ENCODE data around the gene PLEKHB1. TPM values are rescaled to one million over a fixed set of nuclear protein-coding genes. Genes with fewer than 3 reads are reported as not detected.
A peak's percentile ranks its signal among the peaks of the same experiment; 100 is the strongest.

PLEKHB1 gene
- total RNA-seq, 4 donors from 2014 or later: 5.6 to 7.5 (median 6.9) TPM; not detected in 1

DNA sequence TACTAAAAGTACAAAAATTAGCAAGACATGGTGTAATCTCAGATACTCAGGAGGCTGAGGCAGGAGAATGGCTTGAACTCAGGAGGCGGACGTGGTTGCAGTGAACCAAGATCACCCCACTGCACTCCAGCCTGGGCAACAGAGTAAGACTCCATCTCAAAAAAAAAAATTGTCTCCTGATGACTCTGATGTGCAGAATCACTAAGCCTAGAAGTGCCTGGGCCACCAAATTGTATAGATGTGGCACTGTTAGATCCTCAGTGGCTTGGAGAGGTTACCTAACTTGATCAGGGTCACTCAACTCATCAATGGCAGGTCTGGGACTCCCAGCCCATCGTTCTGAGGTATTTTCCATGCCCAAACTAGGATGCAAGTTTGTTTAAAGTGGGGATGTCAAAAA is 10.6 kb downstream of the PLEKHB1 start:
- Histone ChIP-seq H3K4me1 (no peaks in the 10 kb centered on the region), H3K27ac (no peak overlapping the region), H3K27me3 (no peaks in the 10 kb centered on the region), H3K4me3 (no peak overlapping the region), H3K36me3 (no peaks in the 10 kb centered on the region), H3K9me3 (no peaks in the 10 kb centered on the region)
- TF ChIP-seq, protein P1, sequence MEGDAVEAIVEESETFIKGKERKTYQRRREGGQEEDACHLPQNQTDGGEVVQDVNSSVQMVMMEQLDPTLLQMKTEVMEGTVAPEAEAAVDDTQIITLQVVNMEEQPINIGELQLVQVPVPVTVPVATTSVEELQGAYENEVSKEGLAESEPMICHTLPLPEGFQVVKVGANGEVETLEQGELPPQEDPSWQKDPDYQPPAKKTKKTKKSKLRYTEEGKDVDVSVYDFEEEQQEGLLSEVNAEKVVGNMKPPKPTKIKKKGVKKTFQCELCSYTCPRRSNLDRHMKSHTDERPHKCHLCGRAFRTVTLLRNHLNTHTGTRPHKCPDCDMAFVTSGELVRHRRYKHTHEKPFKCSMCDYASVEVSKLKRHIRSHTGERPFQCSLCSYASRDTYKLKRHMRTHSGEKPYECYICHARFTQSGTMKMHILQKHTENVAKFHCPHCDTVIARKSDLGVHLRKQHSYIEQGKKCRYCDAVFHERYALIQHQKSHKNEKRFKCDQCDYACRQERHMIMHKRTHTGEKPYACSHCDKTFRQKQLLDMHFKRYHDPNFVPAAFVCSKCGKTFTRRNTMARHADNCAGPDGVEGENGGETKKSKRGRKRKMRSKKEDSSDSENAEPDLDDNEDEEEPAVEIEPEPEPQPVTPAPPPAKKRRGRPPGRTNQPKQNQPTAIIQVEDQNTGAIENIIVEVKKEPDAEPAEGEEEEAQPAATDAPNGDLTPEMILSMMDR (IDR thresholded peaks at IDR 0.05): no peak
- no peak for TF ChIP-seq POLR2A (IDR thresholded peaks at IDR 0.05)
- intact Hi-C loops (cut with DNase I; ENCODE audit: low total_unique reads): no loop called here
- no peak for DNase-seq

DNA sequence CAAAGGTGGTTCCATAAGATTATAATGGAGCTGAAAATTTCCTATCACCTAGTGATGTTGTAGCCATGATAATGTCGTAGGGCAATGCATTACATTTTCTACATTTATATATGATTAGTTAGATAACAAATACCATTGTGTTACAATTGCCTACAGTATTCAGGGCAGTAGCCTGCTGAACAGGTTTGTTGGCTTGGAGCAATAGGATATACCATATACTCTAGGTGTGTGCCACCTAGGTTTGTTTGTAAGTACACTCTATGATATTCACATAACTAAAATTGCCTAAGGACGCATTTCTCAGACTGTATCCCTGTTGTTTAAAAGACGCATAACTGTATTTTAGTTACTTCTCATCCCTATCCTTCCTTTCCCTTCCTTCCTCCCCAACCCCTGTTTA is 13.6 kb downstream of the PLEKHB1 start:
- no peaks in the 10 kb centered on the region for H3K27me3 ChIP-seq
- no peaks in the 10 kb centered on the region for H3K9me3 ChIP-seq
- intact Hi-C loops (cut with DNase I; ENCODE audit: low total_unique reads): no loop called here
- no peak overlapping the region for H3K27ac ChIP-seq
- no peaks in the 10 kb centered on the region for H3K4me1 ChIP-seq
- H3K4me3 ChIP-seq: no peak overlapping the region
- no peak for DNase-seq
- no peaks in the 10 kb centered on the region for H3K36me3 ChIP-seq
- no peak for TF ChIP-seq POLR2A (IDR thresholded peaks at IDR 0.05)
- TF ChIP-seq, protein P1 (IDR thresholded peaks at IDR 0.05): no peak

GRCh38 chr11:73660497-73661034 is 14.2 kb downstream of the PLEKHB1 start:
- H3K4me1 ChIP-seq: no peaks in the 10 kb centered on the region
- H3K27ac ChIP-seq: peak overlapping the region; percentile 29 to 38
- DNase-seq: no peak
- intact Hi-C loops (cut with DNase I; ENCODE audit: low total_unique reads): no loop called here
- no peaks in the 10 kb centered on the region for H3K36me3 ChIP-seq
- no peak for TF ChIP-seq POLR2A (IDR thresholded peaks at IDR 0.05)
- TF ChIP-seq, protein P1 (IDR thresholded peaks at IDR 0.05): no peak
- no peaks in the 10 kb centered on the region for H3K27me3 ChIP-seq
- H3K9me3 ChIP-seq: no peaks in the 10 kb centered on the region
- peak overlapping the region in 1 of 2 donors; percentile 28 for H3K4me3 ChIP-seq

- Histone ChIP-seq H3K27me3 (no peaks in the 10 kb centered on the region), H3K4me3 (peak overlapping the region; percentile 15 to 28), H3K4me1 (no peaks in the 10 kb centered on the region), H3K9me3 (no peaks in the 10 kb centered on the region), H3K27ac (peak overlapping the region; percentile 30 to 38), H3K36me3 (no peaks in the 10 kb centered on the region)
- peak in 1 of 2 donors; percentile 23 for TF ChIP-seq POLR2A (IDR thresholded peaks at IDR 0.05)
- TF ChIP-seq, protein P1 (IDR thresholded peaks at IDR 0.05): peak; percentile 96 to 99 (median 98)
- intact Hi-C loops (cut with DNase I; ENCODE audit: low total_unique reads): no loop called here
- peak; percentile 88 to 93 for DNase-seq
These were observed 14.8 kb downstream of the PLEKHB1 start for GRCh38 chr11:73661035-73661628.

DNA sequence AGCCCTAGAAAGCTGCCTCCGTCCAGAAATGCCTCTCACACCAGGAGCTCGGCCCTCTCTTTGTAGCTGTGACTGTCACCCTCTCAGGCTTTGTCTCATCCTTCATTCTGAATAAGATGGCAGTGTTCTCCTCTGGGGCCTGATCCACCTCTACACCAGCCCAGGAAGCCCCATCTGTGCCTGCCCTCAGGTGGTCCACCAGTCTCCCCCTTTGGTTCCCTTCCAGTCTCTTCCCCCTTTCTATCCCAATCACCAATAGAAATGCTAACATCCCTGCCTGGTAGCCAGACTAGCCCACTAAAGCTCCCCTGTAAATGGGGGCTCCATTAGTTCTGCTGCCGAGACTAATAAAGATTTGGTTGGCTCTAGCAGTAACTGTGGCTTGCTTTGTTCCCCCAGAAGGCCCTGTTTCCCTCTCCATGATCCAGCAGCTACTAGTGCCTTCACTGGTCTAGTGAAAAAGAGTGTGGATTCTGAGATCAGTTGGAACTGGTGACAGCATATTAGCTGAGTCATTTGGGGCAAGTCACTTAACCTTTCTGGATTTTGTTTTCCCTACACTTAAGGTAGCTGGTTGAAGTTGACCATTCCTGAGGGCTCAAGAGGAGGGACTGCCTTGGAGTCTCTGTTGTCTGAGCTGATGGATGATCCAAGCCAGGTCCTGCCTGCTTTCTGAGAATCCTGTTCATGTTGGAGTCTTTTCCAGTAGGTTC is 16.2 kb downstream of the PLEKHB1 start:
- Histone ChIP-seq H3K4me3 (no peak overlapping the region), H3K27ac (no peak overlapping the region), H3K9me3 (no peaks in the 10 kb centered on the region), H3K36me3 (no peaks in the 10 kb centered on the region), H3K4me1 (no peaks in the 10 kb centered on the region), H3K27me3 (no peaks in the 10 kb centered on the region)
- intact Hi-C loops (cut with DNase I; ENCODE audit: low total_unique reads): no loop called here
- no peak for TF ChIP-seq POLR2A (IDR thresholded peaks at IDR 0.05)
- TF ChIP-seq, protein P1 (IDR thresholded peaks at IDR 0.05): no peak
- DNase-seq: no peak
